Thyroid gland (tissue), 4 donors: Measurements from ENCODE around the gene TMEM126B. TPM values are rescaled to one million over a fixed set of nuclear protein-coding genes. Genes with fewer than 3 reads are reported as not detected.
A peak's percentile ranks its signal among the peaks of the same experiment; 100 is the strongest.

Source experiments
- DNase-seq, 2 donors: peaks; one replicate each; pipeline ENCODE4 v3.0.0-alpha.2; 2019
- H3K27ac ChIP-seq, 3 donors: fragments of 200-600 bp; sonication (generic); 1 replicate in 2 of 3; 2 replicates in 1 of 3; pipeline ENCODE4 v1.5.1; 2016 to 2019; ENCODE audit warnings: mild to moderate bottlenecking in 1 of 3, moderate library complexity in 1 of 3
- H3K27me3 ChIP-seq: fragments of 200-600 bp; sonication (generic); one replicate; pipeline ENCODE4 v1.5.1; 2019
- H3K36me3 ChIP-seq, 2 donors: fragments of 200-600 bp; sonication (generic); one replicate each; pipeline ENCODE4 v1.5.1; 2016 to 2019
- H3K4me1 ChIP-seq, 2 donors: fragments of 200-600 bp; sonication (generic); one replicate each; pipeline ENCODE4 v1.5.1; 2017 to 2019
- H3K4me3 ChIP-seq, 3 donors: fragments of 200-600 bp; sonication (generic); replicated peaks in 1 of 3; 1 replicate in 2 of 3; 2 replicates in 1 of 3; pipeline ENCODE4 v1.5.1; 2016; ENCODE audit warnings: mild to moderate bottlenecking in 1 of 3
- H3K9me3 ChIP-seq: fragments of 200-600 bp; sonication (generic); one replicate; pipeline ENCODE4 v1.5.1; 2017
- CTCF ChIP-seq, 6 experiments: fragments of 200-600 bp in 3 of 6; fragments of 450-650 bp in 3 of 6; sonication (generic) in 3 of 6; IDR thresholded peaks; one replicate each; pipeline ENCODE4 v1.5.1; 2016 to 2019; ENCODE audit warnings: antibody characterized with exemption in 6 of 6, mild to moderate bottlenecking in 2 of 6, inconsistent platforms in 1 of 6, moderate library complexity in 1 of 6
- POLR2A ChIP-seq, 2 donors: fragments of 450-650 bp; IDR thresholded peaks; one replicate each; pipeline ENCODE4 v1.6.1; 2017; ENCODE audit warnings: antibody characterized with exemption in 2 of 2, mild to moderate bottlenecking in 2 of 2, moderate library complexity in 1 of 2
- WGBS, 2 donors: methylation state at CpG; one replicate each; pipeline ENCODE4 v1.1.5; 2017; 5-methylcytosine and 5-hydroxymethylcytosine counted together
- intact Hi-C: fragments of 100-400 bp; cut with DNase I; formaldehyde crosslinking; loops from one replicate; pipeline ENCODE4 v1.15.1; 2023
- total RNA-seq, 4 donors: library from RNA; depleted of rRNA; stranded (reverse); fragments of >200 nt; gene quantifications; one replicate each; pipeline ENCODE4 v1.2.3, GENCODE V29; 2016

TMEM126B gene
- total RNA-seq, 4 donors from 2014 or later = 45.6 to 65.7 (median 62.0) TPM

GRCh38 chr11:85619499-85619898 is 8.9 kb upstream of the TMEM126B start:
- H3K27ac ChIP-seq = no peak overlapping the region
- TF ChIP-seq POLR2A (IDR thresholded peaks at IDR 0.05) (no peak), CTCF (IDR thresholded peaks at IDR 0.05) (no peak)
- WGBS, 2 donors = 53 to 64% methylated on average over 6 of the region's 6 CpGs
- H3K27me3 ChIP-seq = no peaks in the 10 kb centered on the region
- no peaks in the 10 kb centered on the region for H3K9me3 ChIP-seq
- H3K36me3 ChIP-seq = no peaks in the 10 kb centered on the region
- intact Hi-C loops = no loop called here
- peaks cover 0 to 5% of the 10 kb centered on the region in 2 donors for H3K4me1 ChIP-seq
- no peak overlapping the region for H3K4me3 ChIP-seq
- DNase-seq = peak; percentile 24 to 49

GRCh38 chr11:85620256-85620655 is 8.1 kb upstream of the TMEM126B start:
- intact Hi-C loops = no loop called here
- 64 to 66% methylated on average over 3 of the region's 3 CpGs for WGBS, 2 donors
- Histone ChIP-seq H3K27ac (no peak overlapping the region), H3K9me3 (no peaks in the 10 kb centered on the region), H3K4me1 (peaks cover 3 to 5% of the 10 kb centered on the region in 2 donors), H3K36me3 (no peaks in the 10 kb centered on the region), H3K27me3 (no peaks in the 10 kb centered on the region), H3K4me3 (no peak overlapping the region)
- DNase-seq = no peak
- TF ChIP-seq CTCF (IDR thresholded peaks at IDR 0.05) = no peak
- no peak for TF ChIP-seq POLR2A (IDR thresholded peaks at IDR 0.05)

- Histone ChIP-seq H3K9me3 (no peaks in the 10 kb centered on the region), H3K4me1 (peaks cover 9 to 19% of the 10 kb centered on the region in 2 donors), H3K4me3 (peak overlapping the region in 2 of 3 donors; percentile 52 to 53), H3K27ac (peak overlapping the region; percentile 75 to 99 (median 94)), H3K27me3 (no peaks in the 10 kb centered on the region), H3K36me3 (no peaks in the 10 kb centered on the region)
- 21 to 22% methylated on average over 2 of the region's 2 CpGs for WGBS, 2 donors
- intact Hi-C loops = no loop called here
- TF ChIP-seq POLR2A (IDR thresholded peaks at IDR 0.05) (no peak), CTCF (IDR thresholded peaks at IDR 0.05) (no peak)
- peak; percentile 84 to 85 for DNase-seq
Measured at GRCh38 chr11:85626496-85626895, 1.9 kb upstream of the TMEM126B start.

GRCh38 chr11:85627332-85627997 is 928 bp upstream of the TMEM126B start, which contains the start of gene DLG2:
TSS of gene DLG2 (minus strand) at chr11:85627344.
- no peaks in the 10 kb centered on the region for H3K27me3 ChIP-seq
- TF ChIP-seq CTCF (IDR thresholded peaks at IDR 0.05) = no peak
- TF ChIP-seq POLR2A (IDR thresholded peaks at IDR 0.05) = peak in 1 of 2 donors; percentile 42
- intact Hi-C loops = no loop called here
- peaks cover 9 to 19% of the 10 kb centered on the region in 2 donors for H3K4me1 ChIP-seq
- H3K9me3 ChIP-seq = no peaks in the 10 kb centered on the region
- peak within 1 kb of the TSS; percentile 75 to 99 (median 94) for H3K27ac ChIP-seq
- H3K4me3 ChIP-seq = peak within 1 kb of the TSS; percentile 52 to 63 (median 53)
- DNase-seq = peak; percentile 27 to 32
- H3K36me3 ChIP-seq = no peaks in the 10 kb centered on the region
- 0% methylated on average over 23 of the region's 23 CpGs for whole genome bisulfite sequencing, 2 donors

- 2% methylated on average over 13 of the region's 13 CpGs for WGBS, 2 donors
- no peak for DNase-seq
- intact Hi-C loops = no loop called here
- Histone ChIP-seq H3K4me1 (peaks cover 9 to 19% of the 10 kb centered on the region in 2 donors), H3K4me3 (peak overlapping the region; percentile 5 to 63 (median 53)), H3K9me3 (no peaks in the 10 kb centered on the region), H3K27me3 (no peaks in the 10 kb centered on the region), H3K27ac (peak overlapping the region; percentile 3 to 99 (median 94)), H3K36me3 (no peaks in the 10 kb centered on the region)
- TF ChIP-seq CTCF (IDR thresholded peaks at IDR 0.05) (no peak), POLR2A (IDR thresholded peaks at IDR 0.05) (no peak)
Measured at GRCh38 chr11:85628771-85629341, 463 bp downstream of the TMEM126B start.
